ENCODE measurements around the gene SLC1A2. TPM values are rescaled to one million over a fixed set of nuclear protein-coding genes. Genes with fewer than 3 reads are reported as not detected.

SLC1A2 gene
- total RNA-seq, 4 donors from 2014 or later: 0.65 to 1.3 (median 0.68) TPM; not detected in 1

DNA sequence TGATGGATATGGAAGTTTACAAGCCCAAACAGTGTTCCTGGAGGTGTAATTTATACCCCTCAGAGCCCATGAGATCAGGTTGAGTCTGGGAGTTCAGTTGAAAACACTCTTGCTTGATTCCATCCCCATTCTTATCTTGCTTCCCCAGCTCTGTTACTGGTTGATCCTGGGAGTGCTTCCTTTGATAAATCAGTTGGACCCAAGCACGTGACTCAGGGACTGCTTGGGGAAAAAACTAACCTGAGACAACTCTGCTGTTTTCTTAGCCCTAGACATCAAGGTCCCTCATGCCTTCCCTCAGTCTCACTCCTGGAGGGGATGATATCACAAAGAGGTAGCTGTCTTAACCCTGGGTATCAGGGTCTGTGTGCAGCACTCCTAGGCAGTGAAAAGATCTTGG lies 35.0 kb upstream of the SLC1A2 start:
- no peak for TF ChIP-seq CTCF (IDR thresholded peaks at IDR 0.05; ENCODE audit: low read depth)

DNA sequence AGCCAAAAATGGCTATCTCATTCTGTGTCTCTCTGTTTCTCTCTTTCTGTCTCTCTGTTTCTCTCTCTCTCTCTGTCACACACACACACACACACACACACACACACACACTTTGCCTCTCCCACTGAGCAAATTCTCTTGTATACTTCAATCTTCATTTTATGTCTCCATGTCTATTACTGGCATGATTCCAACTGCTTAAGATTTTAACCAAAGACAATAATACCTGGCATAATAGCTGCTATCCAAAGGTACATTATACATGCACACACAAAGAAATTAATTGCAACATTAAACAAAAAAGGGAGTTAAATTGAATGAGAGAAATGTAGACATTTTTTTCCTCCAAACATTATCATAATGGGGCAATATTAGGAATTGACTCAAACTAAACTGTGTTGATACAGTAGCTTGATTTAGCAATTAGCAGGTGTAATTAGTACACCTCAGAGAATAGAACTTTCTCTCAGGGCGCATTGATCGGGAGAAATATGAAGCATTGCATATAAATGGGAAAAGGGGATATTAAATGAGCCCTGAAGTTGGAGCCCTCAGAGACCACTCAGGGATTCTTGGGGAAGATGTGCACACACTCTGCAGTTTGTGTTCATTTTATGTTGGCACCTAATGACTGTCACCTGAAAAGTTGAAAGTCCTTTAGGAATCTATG lies 17.4 kb upstream of the SLC1A2 start:
- TF ChIP-seq CTCF (IDR thresholded peaks at IDR 0.05; ENCODE audit: low read depth): no peak

GRCh38 chr11:35433588-35433987 lies 14.2 kb upstream of the SLC1A2 start:
- no peak for TF ChIP-seq CTCF (IDR thresholded peaks at IDR 0.05; ENCODE audit: low read depth)

DNA sequence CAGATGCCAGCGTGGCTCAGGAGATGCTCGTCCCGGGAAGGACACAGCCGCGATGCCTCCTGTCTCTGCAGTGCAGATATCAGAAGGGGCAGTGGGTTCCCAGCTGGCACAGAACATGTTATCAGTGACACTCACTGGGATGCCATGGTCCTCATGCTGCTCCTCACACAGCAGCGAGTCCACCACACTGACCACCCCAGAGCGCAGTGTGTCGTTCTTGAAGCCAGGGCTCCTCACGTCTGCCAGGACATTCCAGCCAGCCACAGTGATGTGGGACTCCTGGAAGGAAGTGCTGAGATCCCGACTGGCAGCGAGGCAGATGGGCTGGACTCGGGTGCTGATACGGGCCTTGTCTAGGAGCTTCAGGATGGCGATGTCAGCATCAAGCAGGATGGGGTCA lies 13.1 kb upstream of the SLC1A2 start:
- TF ChIP-seq CTCF (IDR thresholded peaks at IDR 0.05; ENCODE audit: low read depth): no peak

DNA sequence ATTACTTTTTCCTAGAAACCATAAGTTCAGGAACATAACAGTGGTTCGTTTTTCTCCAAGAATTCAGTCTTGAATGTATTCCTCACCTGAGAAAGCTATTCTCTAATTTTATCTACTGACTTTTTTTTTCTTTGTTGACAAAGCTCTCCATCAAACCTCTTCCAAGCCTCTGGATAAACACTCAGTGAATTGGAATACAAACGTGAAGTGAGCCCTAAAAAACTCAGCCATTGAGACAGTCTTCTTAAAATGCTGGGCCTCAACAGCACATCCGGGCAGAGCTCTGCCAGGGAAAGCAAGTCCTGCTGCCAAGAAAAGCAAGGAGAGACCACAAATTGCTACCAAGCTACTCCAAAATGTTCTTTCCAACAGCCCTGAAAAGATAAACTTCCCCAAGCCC lies 7.7 kb upstream of the SLC1A2 start:
- no peak for TF ChIP-seq CTCF (IDR thresholded peaks at IDR 0.05; ENCODE audit: low read depth)

DNA sequence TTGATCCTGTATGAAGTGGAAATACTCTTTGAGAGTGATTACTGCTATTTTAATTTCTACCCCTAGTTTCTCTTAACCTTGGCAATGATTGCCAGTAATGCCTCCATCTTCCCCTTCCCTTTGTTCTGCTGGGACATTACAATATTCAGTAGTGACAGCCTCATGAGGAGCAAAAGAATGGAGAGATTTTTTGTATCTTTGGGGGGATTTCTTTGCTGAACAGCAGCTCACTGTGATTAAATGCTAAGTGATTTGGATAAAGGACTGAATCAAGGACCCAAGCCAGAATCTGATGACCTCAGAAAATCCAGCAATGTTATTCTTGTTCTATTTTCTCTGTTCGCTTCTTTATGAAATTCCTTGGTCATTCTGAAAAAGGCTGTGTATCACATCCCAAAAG lies 7.0 kb upstream of the SLC1A2 start:
- TF ChIP-seq CTCF (IDR thresholded peaks at IDR 0.05; ENCODE audit: low read depth): no peak

DNA sequence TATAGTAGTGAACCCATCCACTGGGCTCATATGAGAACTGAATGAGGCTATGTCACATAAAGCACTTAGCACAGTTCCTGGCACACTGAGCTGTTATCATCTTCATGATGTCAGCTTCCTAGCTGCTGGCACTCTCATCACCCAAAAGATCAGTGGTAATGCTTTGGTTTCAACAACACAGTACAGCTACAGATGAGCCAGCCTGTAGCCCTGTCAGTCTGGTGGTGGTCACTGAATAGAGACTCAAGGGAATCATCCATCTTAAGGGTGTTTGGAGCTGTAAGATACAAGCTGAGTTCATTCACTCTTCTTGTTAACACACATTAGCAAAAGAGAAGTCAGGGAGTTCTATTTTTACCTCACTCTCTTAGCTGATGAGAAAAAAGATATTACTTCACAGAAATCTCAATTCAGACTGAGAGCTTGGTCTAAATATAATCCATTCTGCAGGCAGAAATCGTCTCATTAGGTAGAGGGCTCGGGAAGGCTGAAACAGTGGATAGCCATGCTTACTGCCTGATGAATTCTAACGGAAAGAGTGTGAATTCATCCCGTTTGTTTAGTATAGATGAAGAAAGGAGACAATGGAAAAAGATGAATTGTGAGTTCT lies 6.3 kb upstream of the SLC1A2 start:
- no peak for TF ChIP-seq CTCF (IDR thresholded peaks at IDR 0.05; ENCODE audit: low read depth)
